SK-N-MC (cell line): ENCODE measurements around the gene ATG5.

Experiments used
- EZH2 ChIP-seq: fragments of 200-600 bp; sonication (generic); IDR thresholded peaks from one replicate; pipeline ENCODE4 v1.6.1; 2017; ENCODE audit warnings: antibody characterized with exemption
- POLR2AphosphoS5 ChIP-seq: IDR thresholded peaks from 2 replicates; pipeline ENCODE4 v1.6.1; 2012; ENCODE audit warnings: mild to moderate bottlenecking, low read depth, low read length, borderline replicate concordance

- no peak for TF ChIP-seq EZH2
- no peak for TF ChIP-seq POLR2AphosphoS5
Measured at GRCh38 chr6:106275692-106276091, 49.9 kb downstream of the ATG5 start.
